Prostate gland (tissue), 2 donors: ENCODE measurements around the gene NCAN. TPM values are rescaled to one million over a fixed set of nuclear protein-coding genes. Genes with fewer than 3 reads are reported as not detected.

Experiments
- DNase-seq: peaks from one replicate; pipeline ENCODE4 v3.0.0-alpha.2; 2019; ENCODE audit warnings: low spot score
- H3K27ac ChIP-seq, 2 donors: fragments of 200-600 bp; sonication (generic); 2 replicates each; pipeline ENCODE4 v1.5.1; 2017 to 2019
- H3K27me3 ChIP-seq: fragments of 200-600 bp; sonication (generic); replicated peaks from 2 replicates; pipeline ENCODE4 v1.5.1; 2019; ENCODE audit not compliant: insufficient read depth
- H3K36me3 ChIP-seq, 2 donors: fragments of 200-600 bp; sonication (generic); 1 replicate in 1 of 2; 2 replicates in 1 of 2; pipeline versions ENCODE4 v1.5.1 to v1.8.1; 2017 to 2019
- H3K4me1 ChIP-seq: fragments of 200-600 bp; sonication (generic); replicated peaks from 2 replicates; pipeline ENCODE4 v1.5.1; 2019
- H3K4me3 ChIP-seq, 2 donors: fragments of 200-600 bp; sonication (generic); 2 replicates each; pipeline ENCODE4 v1.5.1; 2017 to 2019
- H3K9me3 ChIP-seq: fragments of 200-600 bp; sonication (generic); 2 replicates; pipeline ENCODE4 v1.5.1; 2017
- POLR2A ChIP-seq: fragments of 450-650 bp; IDR thresholded peaks from one replicate; pipeline ENCODE4 v1.6.1; 2016; ENCODE audit warnings: antibody characterized with exemption, mild to moderate bottlenecking
- POLR2AphosphoS5 ChIP-seq: sonication (generic); formaldehyde crosslinking; IDR thresholded peaks from one replicate; pipeline ENCODE4 v1.6.1; 2017; ENCODE audit warnings: antibody characterized with exemption
- WGBS: methylation state at CpG from one replicate; pipeline ENCODE4 v1.1.5; 2018; 5-methylcytosine and 5-hydroxymethylcytosine counted together
- intact Hi-C: fragments of 100-400 bp; cut with DNase I; formaldehyde crosslinking; loops from one replicate; pipeline ENCODE4 v1.14.2; 2022
- total RNA-seq, 2 donors: library from RNA; depleted of rRNA; stranded (reverse); fragments of >200 nt; gene quantifications; one replicate each; pipeline ENCODE4 v1.1.0, GENCODE V29; 2016
- TF ChIP-seq, protein P1 (sequence below), 4 experiments: fragments of 200-600 bp in 2 of 4; fragments of 450-650 bp in 2 of 4; sonication (generic) in 2 of 4; IDR thresholded peaks; 1 replicate in 3 of 4; 2 replicates in 1 of 4; pipeline ENCODE4 v1.5.1; 2016 to 2019; ENCODE audit warnings: antibody characterized with exemption in 4 of 4, mild to moderate bottlenecking in 2 of 4, moderate library complexity in 2 of 4

NCAN gene
- total RNA-seq, 2 donors from 2014 or later = 1.2 TPM; not detected in 1

DNA sequence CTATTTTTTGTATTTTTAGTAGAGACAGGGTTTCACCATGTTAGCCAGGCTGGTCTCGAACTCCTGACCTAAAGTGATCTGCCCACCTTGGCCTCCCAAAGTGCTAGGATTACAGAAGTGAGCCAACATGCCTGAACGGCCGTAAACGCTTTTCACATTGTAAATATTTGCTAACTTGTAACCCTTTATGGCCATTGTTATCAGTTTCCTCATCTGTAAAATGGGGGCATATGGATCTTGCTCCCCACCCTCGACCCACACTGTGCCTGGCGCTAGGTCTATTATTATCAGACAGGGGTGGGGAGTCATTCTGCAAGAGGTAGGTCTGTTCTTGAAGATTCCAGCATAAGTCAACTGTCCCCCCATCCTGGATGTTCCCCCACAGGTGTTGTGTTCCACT, 11.9 kb downstream of the NCAN start:
- no peaks in the 10 kb centered on the region for H3K4me1 ChIP-seq
- H3K36me3 ChIP-seq = no peaks in the 10 kb centered on the region
- no peak overlapping the region for H3K27ac ChIP-seq
- H3K4me3 ChIP-seq = no peak overlapping the region
- no peaks in the 10 kb centered on the region for H3K27me3 ChIP-seq
- 50% methylated on average over 6 of the region's 6 CpGs for WGBS
- TF ChIP-seq POLR2A = no peak
- no peak for DNase-seq
- no peaks in the 10 kb centered on the region for H3K9me3 ChIP-seq
- intact Hi-C loops = loop anchor here (10.0 kb wide), 1 partner anchor 79 kb away; no protein-coding TSS in a partner anchor

DNA sequence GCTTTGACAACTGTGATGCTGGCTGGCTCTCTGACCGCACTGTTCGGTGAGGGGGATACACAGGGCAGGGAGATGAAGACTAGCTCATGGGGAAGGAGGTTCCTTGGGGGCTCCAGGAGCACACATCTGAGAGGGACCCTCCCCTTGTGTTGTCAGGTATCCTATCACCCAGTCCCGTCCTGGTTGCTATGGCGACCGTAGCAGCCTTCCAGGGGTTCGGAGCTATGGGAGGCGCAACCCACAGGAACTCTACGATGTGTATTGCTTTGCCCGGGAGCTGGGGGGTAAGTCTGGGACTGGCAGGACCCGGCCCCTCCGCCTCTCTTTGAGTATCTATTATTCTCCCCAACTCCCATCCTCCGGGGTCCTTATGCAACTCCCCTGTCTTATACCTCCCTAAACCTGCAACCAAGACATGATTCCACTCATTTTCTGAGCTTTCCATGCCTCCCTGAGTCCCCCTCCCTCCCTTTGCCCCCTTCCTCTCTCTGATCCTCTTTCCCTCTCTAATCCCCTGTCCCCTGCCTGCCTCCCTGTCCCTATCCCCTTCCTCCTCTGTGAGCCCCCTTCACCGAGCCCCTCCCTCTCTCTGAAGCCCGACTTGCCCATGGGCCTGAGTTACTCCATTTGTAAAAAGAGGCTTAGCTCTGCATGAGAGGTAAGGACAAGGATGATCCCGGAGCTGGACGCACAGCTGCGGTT, 12.5 kb downstream of the NCAN start:
- 65% methylated on average over 17 of the region's 17 CpGs for WGBS
- Histone ChIP-seq H3K9me3 (no peaks in the 10 kb centered on the region), H3K4me3 (peak overlapping the region in 1 of 2 donors; percentile 21), H3K27ac (no peak overlapping the region), H3K4me1 (no peaks in the 10 kb centered on the region), H3K36me3 (no peaks in the 10 kb centered on the region), H3K27me3 (no peaks in the 10 kb centered on the region)
- no peak for DNase-seq
- TF ChIP-seq, protein P1, sequence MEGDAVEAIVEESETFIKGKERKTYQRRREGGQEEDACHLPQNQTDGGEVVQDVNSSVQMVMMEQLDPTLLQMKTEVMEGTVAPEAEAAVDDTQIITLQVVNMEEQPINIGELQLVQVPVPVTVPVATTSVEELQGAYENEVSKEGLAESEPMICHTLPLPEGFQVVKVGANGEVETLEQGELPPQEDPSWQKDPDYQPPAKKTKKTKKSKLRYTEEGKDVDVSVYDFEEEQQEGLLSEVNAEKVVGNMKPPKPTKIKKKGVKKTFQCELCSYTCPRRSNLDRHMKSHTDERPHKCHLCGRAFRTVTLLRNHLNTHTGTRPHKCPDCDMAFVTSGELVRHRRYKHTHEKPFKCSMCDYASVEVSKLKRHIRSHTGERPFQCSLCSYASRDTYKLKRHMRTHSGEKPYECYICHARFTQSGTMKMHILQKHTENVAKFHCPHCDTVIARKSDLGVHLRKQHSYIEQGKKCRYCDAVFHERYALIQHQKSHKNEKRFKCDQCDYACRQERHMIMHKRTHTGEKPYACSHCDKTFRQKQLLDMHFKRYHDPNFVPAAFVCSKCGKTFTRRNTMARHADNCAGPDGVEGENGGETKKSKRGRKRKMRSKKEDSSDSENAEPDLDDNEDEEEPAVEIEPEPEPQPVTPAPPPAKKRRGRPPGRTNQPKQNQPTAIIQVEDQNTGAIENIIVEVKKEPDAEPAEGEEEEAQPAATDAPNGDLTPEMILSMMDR (IDR thresholded peaks at IDR 0.05) = no peak
- TF ChIP-seq POLR2A (no peak), POLR2AphosphoS5 (no peak)
- intact Hi-C loops = loop anchor here (10.0 kb wide), 1 partner anchor 80 kb away; no protein-coding TSS in a partner anchor

DNA sequence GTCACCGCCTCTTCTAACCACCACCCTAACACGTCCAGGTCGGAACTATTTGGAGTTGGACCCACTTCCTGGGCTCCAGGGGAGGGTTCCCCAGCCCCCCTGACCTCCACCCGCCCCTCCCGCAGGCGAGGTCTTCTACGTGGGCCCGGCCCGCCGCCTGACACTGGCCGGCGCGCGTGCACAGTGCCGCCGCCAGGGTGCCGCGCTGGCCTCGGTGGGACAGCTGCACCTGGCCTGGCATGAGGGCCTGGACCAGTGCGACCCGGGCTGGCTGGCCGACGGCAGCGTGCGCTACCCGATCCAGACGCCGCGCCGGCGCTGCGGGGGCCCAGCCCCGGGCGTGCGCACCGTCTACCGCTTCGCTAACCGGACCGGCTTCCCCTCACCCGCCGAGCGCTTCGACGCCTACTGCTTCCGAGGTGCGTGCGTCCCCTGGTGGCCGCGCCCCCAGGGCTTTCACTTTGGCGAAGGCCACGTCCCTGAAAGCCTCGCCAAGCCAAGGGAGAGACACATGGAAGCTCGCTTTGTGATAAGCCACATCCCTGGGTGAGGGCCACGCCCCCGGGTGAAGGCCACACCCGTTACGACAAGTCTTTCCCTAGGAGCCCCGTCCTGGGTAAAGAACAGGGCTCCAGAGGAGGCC, 13.2 kb downstream of the NCAN start:
- H3K4me3 ChIP-seq = peak overlapping the region; percentile 1 to 21
- no peaks in the 10 kb centered on the region for H3K9me3 ChIP-seq
- peak; percentile 26 for DNase-seq
- intact Hi-C loops = loop anchor here (10.0 kb wide), 1 partner anchor 80 kb away; no protein-coding TSS in a partner anchor
- H3K27me3 ChIP-seq = no peaks in the 10 kb centered on the region
- 4% methylated on average over 37 of the region's 59 CpGs for WGBS
- H3K4me1 ChIP-seq = no peaks in the 10 kb centered on the region
- no peaks in the 10 kb centered on the region for H3K36me3 ChIP-seq
- H3K27ac ChIP-seq = no peak overlapping the region
- no peak for TF ChIP-seq POLR2AphosphoS5
- TF ChIP-seq, protein P1 (IDR thresholded peaks at IDR 0.05) = peak in 2 of 4 experiments; percentile 49 to 75

DNA sequence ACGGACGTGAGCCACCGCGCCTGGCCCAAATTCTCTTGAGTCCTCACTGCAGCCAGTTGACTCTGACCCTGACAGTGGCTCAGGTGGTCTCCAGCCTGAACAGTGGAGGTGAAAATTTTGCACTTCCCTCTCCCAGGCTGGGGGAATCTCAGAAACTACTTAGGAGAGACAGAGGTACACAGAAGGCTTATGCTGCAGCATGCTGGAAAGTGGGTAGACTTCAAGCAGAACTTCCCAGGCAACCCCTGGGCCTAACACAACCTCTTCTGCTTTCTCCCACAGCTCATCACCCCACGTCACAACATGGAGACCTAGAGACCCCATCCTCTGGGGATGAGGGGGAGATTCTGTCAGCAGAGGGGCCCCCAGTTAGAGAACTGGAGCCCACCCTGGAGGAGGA, 14.4 kb downstream of the NCAN start:
- H3K27ac ChIP-seq = no peak overlapping the region
- intact Hi-C loops = loop anchor here (10.0 kb wide), 1 partner anchor 81 kb away; no protein-coding TSS in a partner anchor
- H3K4me3 ChIP-seq = no peak overlapping the region
- H3K9me3 ChIP-seq = no peaks in the 10 kb centered on the region
- no peaks in the 10 kb centered on the region for H3K36me3 ChIP-seq
- TF ChIP-seq POLR2AphosphoS5 = no peak
- TF ChIP-seq, protein P1 (IDR thresholded peaks at IDR 0.05) = no peak
- no peak for TF ChIP-seq POLR2A
- no peaks in the 10 kb centered on the region for H3K27me3 ChIP-seq
- no peak for DNase-seq
- no peaks in the 10 kb centered on the region for H3K4me1 ChIP-seq
- WGBS = 85% methylated on average over 5 of the region's 5 CpGs

DNA sequence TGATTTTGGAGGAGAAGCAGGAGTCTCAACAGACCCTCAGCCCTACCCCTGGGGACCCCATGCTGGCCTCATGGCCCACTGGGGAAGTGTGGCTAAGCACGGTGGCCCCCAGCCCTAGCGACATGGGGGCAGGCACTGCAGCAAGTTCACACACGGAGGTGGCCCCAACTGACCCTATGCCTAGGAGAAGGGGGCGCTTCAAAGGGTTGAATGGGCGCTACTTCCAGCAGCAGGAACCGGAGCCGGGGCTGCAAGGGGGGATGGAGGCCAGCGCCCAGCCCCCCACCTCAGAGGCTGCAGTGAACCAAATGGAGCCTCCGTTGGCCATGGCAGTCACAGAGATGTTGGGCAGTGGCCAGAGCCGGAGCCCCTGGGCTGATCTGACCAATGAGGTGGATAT, 14.9 kb downstream of the NCAN start:
- no peak for DNase-seq
- H3K9me3 ChIP-seq = no peaks in the 10 kb centered on the region
- no peaks in the 10 kb centered on the region for H3K4me1 ChIP-seq
- TF ChIP-seq POLR2A (no peak), POLR2AphosphoS5 (no peak)
- TF ChIP-seq, protein P1 (IDR thresholded peaks at IDR 0.05) = no peak
- no peaks in the 10 kb centered on the region for H3K27me3 ChIP-seq
- H3K36me3 ChIP-seq = no peaks in the 10 kb centered on the region
- 55% methylated on average over 10 of the region's 10 CpGs for WGBS
- H3K4me3 ChIP-seq = no peak overlapping the region
- intact Hi-C loops = loop anchor here (10.0 kb wide), 1 partner anchor 82 kb away; no protein-coding TSS in a partner anchor
- no peak overlapping the region for H3K27ac ChIP-seq
